CD4-positive, alpha-beta T cell (primary cell): Measurements from ENCODE around the gene SEPTIN2. TPM values are rescaled to one million over a fixed set of nuclear protein-coding genes. Genes with fewer than 3 reads are reported as not detected.

Experiments
- ATAC-seq: fragments of 200-7000 bp; cut with Tn5 transposase; one replicate; pipeline ENCODE4 v1.10.0; 2022; ENCODE audit warnings: mild to moderate bottlenecking; ENCODE audit not compliant: poor library complexity
- CTCF ChIA-PET: fragments of 350-600 bp; sonication (Branson Sonifier 250); formaldehyde crosslinking; loops from one replicate; lab custom pipeline; 2021; ENCODE audit warnings: antibody characterized with exemption, inconsistent platforms; lab: Charles Lee
- POLR2A ChIA-PET: fragments of 350-600 bp; sonication (Branson Sonifier 250); formaldehyde crosslinking; loops from one replicate; lab custom pipeline; 2021; ENCODE audit warnings: antibody characterized with exemption, inconsistent platforms; lab: Charles Lee
- DNase-seq, 14 experiments: peaks; one replicate each; pipeline ENCODE4 v3.0.0-alpha.2; 2013 to 2020; ENCODE audit warnings: mixed read lengths in 2 of 14
- H3K27ac ChIP-seq, 2 donors: one replicate each; pipeline versions ENCODE4 v1.5.1 to v1.7.0; 2013; ENCODE audit warnings: low read length in 2 of 2, low read depth in 1 of 2, mild to moderate bottlenecking in 1 of 2
- H3K27me3 ChIP-seq, 2 experiments: 1 replicate in 1 of 2; 2 replicates in 1 of 2; pipeline versions ENCODE4 v1.6.1 to v1.7.0; 2013; ENCODE audit warnings: low read length in 2 of 2, control low read depth in 1 of 2, mild to moderate bottlenecking in 1 of 2, moderate library complexity in 1 of 2; ENCODE audit not compliant: insufficient read depth in 2 of 2, control insufficient read depth in 1 of 2
- H3K36me3 ChIP-seq: one replicate; pipeline ENCODE4 v1.6.1; 2013; ENCODE audit warnings: low read length, control low read depth; ENCODE audit not compliant: insufficient read depth
- H3K4me1 ChIP-seq: one replicate; pipeline ENCODE4 v1.6.1; 2013; ENCODE audit warnings: low read length, control low read depth; ENCODE audit not compliant: insufficient read depth
- H3K4me3 ChIP-seq: one replicate; pipeline ENCODE4 v1.5.1; 2013; ENCODE audit warnings: mild to moderate bottlenecking, low read length, moderate library complexity
- H3K9me3 ChIP-seq, 2 experiments: 1 replicate in 1 of 2; 2 replicates in 1 of 2; pipeline versions ENCODE4 v1.6.1 to v1.7.0; 2013; ENCODE audit warnings: low read length in 2 of 2, mild to moderate bottlenecking in 2 of 2, control low read depth in 1 of 2, moderate library complexity in 1 of 2; ENCODE audit not compliant: control insufficient read depth in 1 of 2, insufficient read depth in 1 of 2
- H3K27ac Mint-ChIP-seq: one replicate; pipeline ENCODE4 v1.8.0; 2020; ENCODE audit warnings: mixed read lengths
- H3K27me3 Mint-ChIP-seq: one replicate; pipeline ENCODE4 v1.8.0; 2021; ENCODE audit warnings: mixed read lengths
- H3K36me3 Mint-ChIP-seq: one replicate; pipeline ENCODE4 v1.8.0; 2021; ENCODE audit warnings: low read depth, mixed read lengths
- H3K4me1 Mint-ChIP-seq: one replicate; pipeline ENCODE4 v1.8.0; 2021; ENCODE audit warnings: low read depth, mixed read lengths
- H3K4me3 Mint-ChIP-seq: one replicate; pipeline ENCODE4 v1.8.0; 2020; ENCODE audit warnings: mild to moderate bottlenecking, mixed read lengths
- H3K9me3 Mint-ChIP-seq: one replicate; pipeline ENCODE4 v1.8.0; 2020; ENCODE audit warnings: mixed read lengths
- intact Hi-C, 2 experiments: fragments of 100-400 bp; cut with DNase I in 1 of 2; cut with micrococcal nuclease in 1 of 2; formaldehyde crosslinking; loops; one replicate each; pipeline versions ENCODE4 v1.15.1 to v1.9.0; 2023 to 2025; cut with DNase I, micrococcal nuclease
- total RNA-seq, 174 experiments: library from RNA in 2 of 174; stranded (reverse) in 2 of 174; gene quantifications; one replicate each; pipeline ENCODE4 v1.2.3 and lab custom pipeline; 2021 to 2026
- TF ChIP-seq, protein P1 (sequence below): fragments of 200-600 bp; IDR thresholded peaks from one replicate; pipeline ENCODE4 v1.8.0; 2022; ENCODE audit warnings: antibody characterized with exemption, mild to moderate bottlenecking

SEPTIN2 gene
- total RNA-seq, 2 experiments from 2014 or later: 189 to 196 TPM

DNA sequence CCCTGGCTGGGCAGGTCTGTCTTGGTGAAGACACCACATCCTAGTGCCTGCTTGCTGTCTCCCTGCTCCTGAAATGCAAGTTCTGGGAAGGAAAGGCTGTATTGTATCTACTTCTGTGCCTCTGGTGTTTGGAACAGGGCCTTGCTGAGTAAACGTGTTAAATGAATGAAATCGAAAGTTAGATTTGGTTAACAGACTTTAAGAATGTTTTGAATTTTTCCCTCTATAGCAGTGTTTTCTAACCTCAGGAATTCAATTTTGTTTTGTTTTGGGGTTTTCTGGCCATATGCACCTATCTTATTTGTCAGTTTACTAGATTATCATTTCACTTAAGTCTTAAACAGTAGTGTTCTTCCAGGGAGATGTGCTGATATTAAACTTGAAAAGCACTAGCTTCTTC is 61.1 kb downstream of the SEPTIN2 start:
- ATAC-seq (no peak), DNase-seq (no peak)
- intact Hi-C loops: no loop called here
- no peaks in the 10 kb centered on the region for H3K36me3 ChIP-seq
- Mint-ChIP-seq H3K27me3 (no peaks in the 10 kb centered on the region), H3K9me3 (no peaks in the 10 kb centered on the region), H3K4me1 (no peaks in the 10 kb centered on the region), H3K36me3 (peaks cover 32% of the 10 kb centered on the region), H3K4me3 (no peak overlapping the region), H3K27ac (no peak overlapping the region)
- no peak overlapping the region for H3K4me3 ChIP-seq
- TF ChIP-seq, protein P1, sequence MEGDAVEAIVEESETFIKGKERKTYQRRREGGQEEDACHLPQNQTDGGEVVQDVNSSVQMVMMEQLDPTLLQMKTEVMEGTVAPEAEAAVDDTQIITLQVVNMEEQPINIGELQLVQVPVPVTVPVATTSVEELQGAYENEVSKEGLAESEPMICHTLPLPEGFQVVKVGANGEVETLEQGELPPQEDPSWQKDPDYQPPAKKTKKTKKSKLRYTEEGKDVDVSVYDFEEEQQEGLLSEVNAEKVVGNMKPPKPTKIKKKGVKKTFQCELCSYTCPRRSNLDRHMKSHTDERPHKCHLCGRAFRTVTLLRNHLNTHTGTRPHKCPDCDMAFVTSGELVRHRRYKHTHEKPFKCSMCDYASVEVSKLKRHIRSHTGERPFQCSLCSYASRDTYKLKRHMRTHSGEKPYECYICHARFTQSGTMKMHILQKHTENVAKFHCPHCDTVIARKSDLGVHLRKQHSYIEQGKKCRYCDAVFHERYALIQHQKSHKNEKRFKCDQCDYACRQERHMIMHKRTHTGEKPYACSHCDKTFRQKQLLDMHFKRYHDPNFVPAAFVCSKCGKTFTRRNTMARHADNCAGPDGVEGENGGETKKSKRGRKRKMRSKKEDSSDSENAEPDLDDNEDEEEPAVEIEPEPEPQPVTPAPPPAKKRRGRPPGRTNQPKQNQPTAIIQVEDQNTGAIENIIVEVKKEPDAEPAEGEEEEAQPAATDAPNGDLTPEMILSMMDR: no peak
- no peak overlapping the region for H3K27ac ChIP-seq
- ChIA-PET CTCF (no interaction called here), POLR2A (no interaction called here)
- H3K4me1 ChIP-seq: no peaks in the 10 kb centered on the region
- H3K27me3 ChIP-seq: no peaks in the 10 kb centered on the region
- peaks cover 0 to 4% of the 10 kb centered on the region in 2 experiments for H3K9me3 ChIP-seq

DNA sequence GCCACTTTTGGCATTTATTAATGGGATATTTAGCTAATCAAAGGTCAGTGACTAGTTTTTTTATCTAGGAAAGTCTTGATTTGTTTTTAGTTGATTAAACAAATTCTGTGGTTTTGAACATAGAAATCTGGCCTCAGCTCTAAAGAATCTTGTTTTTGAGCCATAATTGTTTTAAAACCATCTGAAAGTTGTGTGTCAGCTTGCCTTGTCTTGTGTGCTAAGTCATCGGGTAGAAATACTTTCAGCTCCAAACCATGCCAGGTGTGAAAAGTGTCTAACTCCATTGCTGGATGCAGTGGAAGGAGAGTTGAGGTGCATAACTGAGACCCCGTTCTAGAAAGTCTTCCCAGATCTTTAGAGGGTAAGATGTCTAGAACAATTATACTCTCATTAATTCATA is 63.1 kb downstream of the SEPTIN2 start:
- no peaks in the 10 kb centered on the region for H3K27me3 Mint-ChIP-seq
- Histone ChIP-seq H3K4me1 (no peaks in the 10 kb centered on the region), H3K36me3 (no peaks in the 10 kb centered on the region), H3K9me3 (peaks cover 0 to 4% of the 10 kb centered on the region in 2 experiments), H3K27ac (no peak overlapping the region), H3K27me3 (no peaks in the 10 kb centered on the region), H3K4me3 (no peak overlapping the region)
- POLR2A ChIA-PET: no interaction called here
- H3K4me3 Mint-ChIP-seq: no peak overlapping the region
- CTCF ChIA-PET: no interaction called here
- intact Hi-C loops: no loop called here
- no peak overlapping the region for H3K27ac Mint-ChIP-seq
- no peaks in the 10 kb centered on the region for H3K4me1 Mint-ChIP-seq
- H3K36me3 Mint-ChIP-seq: peaks cover 33% of the 10 kb centered on the region
- no peaks in the 10 kb centered on the region for H3K9me3 Mint-ChIP-seq
- TF ChIP-seq, protein P1: no peak
- no peak for DNase-seq
- no peak for ATAC-seq

DNA sequence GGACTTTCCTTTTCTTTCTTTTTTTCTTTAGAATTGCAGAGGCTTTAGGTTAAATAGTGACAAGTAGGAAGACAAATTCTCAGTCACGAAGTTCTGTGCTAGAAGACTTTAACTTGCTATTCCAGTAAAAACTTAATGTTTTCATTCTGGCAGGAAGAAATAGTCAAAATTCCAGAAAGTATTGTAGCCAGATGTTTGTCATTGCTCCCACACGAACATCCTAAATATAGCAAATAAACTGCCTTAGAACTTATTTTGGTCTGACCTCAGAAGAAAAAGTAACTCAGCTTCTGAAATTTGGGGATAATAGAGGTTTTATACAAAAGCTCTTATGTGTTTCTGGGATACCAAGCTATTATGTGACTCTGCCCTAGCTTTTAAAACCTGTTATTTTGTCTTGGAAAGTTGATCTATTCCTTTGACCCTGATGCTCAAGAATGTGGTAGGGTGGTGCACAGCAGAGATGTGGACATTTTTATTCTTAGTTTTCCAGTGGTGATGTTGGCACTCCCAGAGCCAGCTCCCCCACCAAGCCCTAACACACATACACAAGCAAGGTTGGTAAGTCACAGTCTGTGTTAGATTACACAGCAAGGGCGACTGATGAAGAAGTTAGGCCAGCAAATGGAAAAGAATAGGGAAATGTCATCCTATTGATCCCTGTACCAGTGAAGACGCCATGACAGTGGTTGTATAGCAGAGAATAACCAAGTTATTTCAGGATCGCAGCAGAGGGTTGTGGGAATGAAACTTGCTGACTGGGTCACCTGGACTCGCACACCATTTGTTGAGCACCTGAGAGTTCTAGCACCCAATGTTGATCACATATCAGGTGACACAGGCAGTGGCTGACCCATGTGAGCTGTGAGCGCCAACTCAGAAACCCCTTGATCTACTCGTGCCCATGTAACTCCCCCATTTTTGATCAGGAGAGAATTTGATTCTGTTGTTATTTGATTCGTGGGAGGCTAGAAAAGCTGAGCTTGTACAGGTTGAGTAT is 64.1 kb downstream of the SEPTIN2 start:
- no peaks in the 10 kb centered on the region for H3K27me3 Mint-ChIP-seq
- H3K9me3 Mint-ChIP-seq: no peaks in the 10 kb centered on the region
- H3K36me3 ChIP-seq: no peaks in the 10 kb centered on the region
- no peak overlapping the region for H3K27ac Mint-ChIP-seq
- peaks cover 0 to 4% of the 10 kb centered on the region in 2 experiments for H3K9me3 ChIP-seq
- H3K27ac ChIP-seq: no peak overlapping the region
- TF ChIP-seq, protein P1: no peak
- no peak for ATAC-seq
- H3K4me3 Mint-ChIP-seq: no peak overlapping the region
- H3K36me3 Mint-ChIP-seq: peaks cover 28% of the 10 kb centered on the region
- no peak overlapping the region for H3K4me3 ChIP-seq
- ChIA-PET POLR2A (no interaction called here), CTCF (no interaction called here)
- DNase-seq: no peak
- no peaks in the 10 kb centered on the region for H3K4me1 ChIP-seq
- intact Hi-C loops: no loop called here
- no peaks in the 10 kb centered on the region for H3K4me1 Mint-ChIP-seq
- H3K27me3 ChIP-seq: no peaks in the 10 kb centered on the region
